Trophoblast cell (in vitro differentiated cells and primary cell): ENCODE measurements around the gene RBL2.

Source experiments
- DNase-seq, 2 donors: peaks; one replicate each; pipeline ENCODE4 v3.0.0-alpha.2; 2016
- H2AFZ ChIP-seq: 2 replicates; pipeline ENCODE4 v1.6.1; 2013; ENCODE audit warnings: low read length, moderate library complexity, mild to moderate bottlenecking; ENCODE audit not compliant: insufficient read depth, poor library complexity
- H2AK5ac ChIP-seq: 2 replicates; pipeline ENCODE4 v1.6.1; 2013; ENCODE audit warnings: mild to moderate bottlenecking, low read length
- H2BK120ac ChIP-seq: 2 replicates; pipeline ENCODE4 v1.6.1; 2013; ENCODE audit warnings: low read length, mild to moderate bottlenecking, moderate library complexity; ENCODE audit not compliant: insufficient read depth, poor library complexity
- H2BK12ac ChIP-seq: 2 replicates; pipeline ENCODE4 v1.6.1; 2013; ENCODE audit warnings: mild to moderate bottlenecking, low read length, moderate library complexity
- H2BK5ac ChIP-seq: 2 replicates; pipeline ENCODE4 v1.6.1; 2013; ENCODE audit warnings: low read length, low read depth, moderate library complexity, mild to moderate bottlenecking; ENCODE audit not compliant: poor library complexity
- H3K14ac ChIP-seq: 2 replicates; pipeline ENCODE4 v1.6.1; 2013; ENCODE audit warnings: mild to moderate bottlenecking, low read length
- H3K18ac ChIP-seq: 2 replicates; pipeline ENCODE4 v1.6.1; 2013; ENCODE audit warnings: mild to moderate bottlenecking, low read length
- H3K23ac ChIP-seq: 2 replicates; pipeline ENCODE4 v1.6.1; 2013; ENCODE audit warnings: low read length
- H3K27ac ChIP-seq: 2 replicates; pipeline ENCODE4 v1.5.1; 2013; ENCODE audit warnings: low read depth, mild to moderate bottlenecking, inconsistent platforms, low read length, moderate library complexity
- H3K27me3 ChIP-seq: 2 replicates; pipeline ENCODE4 v1.6.1; 2013; ENCODE audit warnings: inconsistent platforms, mild to moderate bottlenecking, low read length, moderate library complexity; ENCODE audit not compliant: insufficient read depth
- H3K36me3 ChIP-seq, 2 experiments: 1 replicate in 1 of 2; 2 replicates in 1 of 2; pipeline ENCODE4 v1.6.1; 2013; ENCODE audit warnings: low read length in 2 of 2, mild to moderate bottlenecking in 2 of 2, moderate library complexity in 1 of 2; ENCODE audit not compliant: insufficient read depth in 2 of 2, control insufficient read depth in 1 of 2
- H3K4ac ChIP-seq: 2 replicates; pipeline ENCODE4 v1.6.1; 2013; ENCODE audit warnings: low read depth, mild to moderate bottlenecking, low read length, moderate library complexity
- H3K4me1 ChIP-seq, 2 experiments: 1 replicate in 1 of 2; 2 replicates in 1 of 2; pipeline ENCODE4 v1.6.1; 2013; ENCODE audit warnings: low read length in 2 of 2, mild to moderate bottlenecking in 2 of 2, moderate library complexity in 1 of 2; ENCODE audit not compliant: insufficient read depth in 2 of 2, control insufficient read depth in 1 of 2
- H3K4me2 ChIP-seq: 2 replicates; pipeline ENCODE4 v1.6.1; 2013; ENCODE audit warnings: inconsistent platforms, mild to moderate bottlenecking, low read length, moderate library complexity
- H3K4me3 ChIP-seq: 2 replicates; pipeline ENCODE4 v1.5.1; 2013; ENCODE audit warnings: mild to moderate bottlenecking, low read depth, low read length, inconsistent platforms
- H3K79me1 ChIP-seq: one replicate; pipeline ENCODE4 v1.6.1; 2013; ENCODE audit warnings: low read length
- H3K79me2 ChIP-seq: 2 replicates; pipeline ENCODE4 v1.6.1; 2013; ENCODE audit warnings: low read length, mild to moderate bottlenecking; ENCODE audit not compliant: control insufficient read depth, insufficient read depth, poor library complexity
- H3K9ac ChIP-seq: 2 replicates; pipeline ENCODE4 v1.6.1; 2013; ENCODE audit warnings: mild to moderate bottlenecking, low read length
- H3K9me3 ChIP-seq: 2 replicates; pipeline ENCODE4 v1.6.1; 2013; ENCODE audit warnings: low read depth, mild to moderate bottlenecking, control low read depth, inconsistent platforms, low read length; ENCODE audit not compliant: insufficient read depth
- H4K12ac ChIP-seq: 2 replicates; pipeline ENCODE4 v1.6.1; 2013; ENCODE audit warnings: low read depth, mild to moderate bottlenecking, low read length, moderate library complexity
- H4K8ac ChIP-seq: 2 replicates; pipeline ENCODE4 v1.6.1; 2013; ENCODE audit warnings: low read depth, mild to moderate bottlenecking, low read length, moderate library complexity
- H4K91ac ChIP-seq: one replicate; pipeline ENCODE4 v1.6.1; 2013; ENCODE audit warnings: low read depth, mild to moderate bottlenecking, low read length, moderate library complexity
- WGBS: extraction: QIAGEN DNeasy Blood & Tissue Kit; methylation state at CpG from one replicate; pipeline ENCODE4 v1.1.7; 2013; ENCODE audit warnings: missing lambda C conversion rate; ENCODE audit not compliant: insufficient read length, insufficient coverage; ENCODE audit errors: extremely low coverage; 5-methylcytosine and 5-hydroxymethylcytosine counted together

RBL2 gene

DNA sequence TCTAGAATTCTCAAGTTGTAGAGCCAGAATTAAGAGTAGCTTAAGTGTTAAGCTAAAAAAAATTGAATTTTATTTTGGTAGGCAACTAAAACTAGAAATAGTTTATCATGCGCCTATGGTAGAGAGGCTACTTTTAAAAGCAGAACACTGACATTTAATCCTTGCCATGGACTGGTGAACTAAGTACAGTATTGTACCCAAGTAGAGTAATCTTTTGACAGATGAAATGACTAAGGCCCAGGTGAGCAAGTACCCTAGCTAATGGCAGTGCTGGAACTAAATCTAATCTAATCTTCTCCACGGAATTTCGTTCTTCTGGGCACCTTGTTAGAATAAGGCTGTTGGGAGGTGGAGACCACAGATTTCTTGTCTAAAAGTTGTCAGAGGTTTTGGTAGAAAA lies 11.8 kb downstream of the RBL2 start:
- Histone ChIP-seq H3K79me2 (no peaks in the 10 kb centered on the region), H2BK5ac (no peak overlapping the region), H2BK12ac (no peak overlapping the region), H3K4ac (no peak overlapping the region), H4K12ac (no peak overlapping the region), H2AK5ac (no peak overlapping the region), H3K4me2 (no peak overlapping the region), H2AFZ (no peak overlapping the region), H3K23ac (no peak overlapping the region), H3K9ac (no peak overlapping the region), H3K14ac (no peak overlapping the region), H2BK120ac (no peak overlapping the region), H3K27ac (no peak overlapping the region), H3K79me1 (no peaks in the 10 kb centered on the region), H3K9me3 (no peaks in the 10 kb centered on the region), H3K4me1 (no peaks in the 10 kb centered on the region), H3K27me3 (no peaks in the 10 kb centered on the region), H4K91ac (no peak overlapping the region), H3K18ac (no peak overlapping the region), H3K36me3 (peaks cover 10 to 15% of the 10 kb centered on the region in 2 experiments), H4K8ac (no peak overlapping the region), H3K4me3 (no peak overlapping the region)
- DNase-seq = no peak
- no CpG with 5 or more reads among the region's 3 CpGs for WGBS

DNA sequence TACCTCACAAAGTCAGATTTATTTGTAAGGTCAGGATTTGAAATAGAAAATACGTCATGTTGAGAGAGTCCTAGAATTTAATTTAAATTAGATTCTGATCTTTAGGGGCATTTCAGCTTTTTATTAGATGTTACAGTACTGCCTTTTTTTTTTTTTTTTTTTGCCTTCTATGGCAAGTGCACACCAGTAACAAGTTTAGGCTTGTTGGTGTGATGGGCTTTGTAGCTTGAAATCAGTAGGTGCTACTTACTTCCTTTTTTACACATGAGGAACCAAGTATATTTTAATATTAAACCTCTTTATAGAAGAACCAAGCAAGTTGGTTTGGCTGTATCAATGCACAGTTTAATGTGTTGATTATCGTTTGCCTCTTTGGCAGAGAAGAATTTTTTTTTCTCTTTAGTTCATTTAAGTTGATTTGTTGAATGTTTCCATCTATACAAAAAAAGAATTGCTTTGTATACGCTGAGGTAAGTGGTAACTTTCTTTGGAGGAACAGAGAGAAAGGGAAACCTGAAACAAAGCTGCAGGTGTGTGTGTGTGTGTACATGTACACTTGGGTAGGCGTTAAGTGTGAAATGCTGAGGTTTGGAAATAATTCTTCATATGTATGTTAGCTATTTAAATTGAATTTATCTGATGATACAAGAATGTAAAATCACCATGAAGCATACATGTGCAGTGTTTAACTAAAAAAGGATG lies 15.7 kb downstream of the RBL2 start:
- no peaks in the 10 kb centered on the region for H3K9me3 ChIP-seq
- no peaks in the 10 kb centered on the region for H3K4me1 ChIP-seq
- DNase-seq = no peak
- no peak overlapping the region for H3K23ac ChIP-seq
- peaks cover 7 to 13% of the 10 kb centered on the region in 2 experiments for H3K36me3 ChIP-seq
- no peak overlapping the region for H4K91ac ChIP-seq
- no peaks in the 10 kb centered on the region for H3K27me3 ChIP-seq
- no peak overlapping the region for H3K4me2 ChIP-seq
- H3K27ac ChIP-seq = no peak overlapping the region
- no peak overlapping the region for H3K9ac ChIP-seq
- no CpG with 5 or more reads among the region's 4 CpGs for WGBS
- H2BK5ac ChIP-seq = no peak overlapping the region
- H4K8ac ChIP-seq = no peak overlapping the region
- H2AK5ac ChIP-seq = no peak overlapping the region
- no peak overlapping the region for H3K4ac ChIP-seq
- H2BK120ac ChIP-seq = no peak overlapping the region
- no peak overlapping the region for H3K14ac ChIP-seq
- H2AFZ ChIP-seq = no peak overlapping the region
- H3K4me3 ChIP-seq = no peak overlapping the region
- H4K12ac ChIP-seq = no peak overlapping the region
- no peak overlapping the region for H3K18ac ChIP-seq
- H3K79me1 ChIP-seq = no peaks in the 10 kb centered on the region
- H3K79me2 ChIP-seq = no peaks in the 10 kb centered on the region
- no peak overlapping the region for H2BK12ac ChIP-seq

DNA sequence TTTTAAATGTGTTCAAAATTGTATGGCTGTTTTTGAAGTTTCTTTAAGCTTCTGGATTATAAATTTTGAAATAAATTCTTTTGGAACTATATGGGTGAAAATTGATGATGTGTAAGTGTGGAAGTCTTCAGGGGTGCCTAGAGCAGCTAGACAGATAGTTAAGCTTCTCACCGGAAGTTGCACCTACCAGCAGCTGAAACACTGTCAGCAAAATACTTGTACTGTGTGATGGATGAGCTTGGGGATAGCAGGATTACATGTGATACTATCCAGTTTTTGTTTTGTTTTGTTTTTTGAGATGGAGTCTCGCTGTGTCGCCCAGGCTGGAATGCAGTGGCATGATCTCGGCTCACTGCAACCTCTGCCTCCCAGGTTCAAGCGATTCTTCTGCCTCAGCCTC lies 19.7 kb downstream of the RBL2 start:
- Histone ChIP-seq H3K9ac (no peak overlapping the region), H3K79me1 (no peaks in the 10 kb centered on the region), H3K27ac (no peak overlapping the region), H3K36me3 (peaks cover 6 to 18% of the 10 kb centered on the region in 2 experiments), H2AK5ac (no peak overlapping the region), H3K4me1 (no peaks in the 10 kb centered on the region), H3K9me3 (no peaks in the 10 kb centered on the region), H2BK12ac (no peak overlapping the region), H2AFZ (no peak overlapping the region), H4K91ac (no peak overlapping the region), H3K4me3 (no peak overlapping the region), H2BK5ac (no peak overlapping the region), H2BK120ac (no peak overlapping the region), H3K18ac (no peak overlapping the region), H3K14ac (no peak overlapping the region), H3K4ac (no peak overlapping the region), H3K23ac (no peak overlapping the region), H3K4me2 (no peak overlapping the region), H4K8ac (no peak overlapping the region), H3K27me3 (no peaks in the 10 kb centered on the region), H4K12ac (no peak overlapping the region), H3K79me2 (no peaks in the 10 kb centered on the region)
- WGBS = no CpG with 5 or more reads among the region's 5 CpGs
- DNase-seq = no peak

DNA sequence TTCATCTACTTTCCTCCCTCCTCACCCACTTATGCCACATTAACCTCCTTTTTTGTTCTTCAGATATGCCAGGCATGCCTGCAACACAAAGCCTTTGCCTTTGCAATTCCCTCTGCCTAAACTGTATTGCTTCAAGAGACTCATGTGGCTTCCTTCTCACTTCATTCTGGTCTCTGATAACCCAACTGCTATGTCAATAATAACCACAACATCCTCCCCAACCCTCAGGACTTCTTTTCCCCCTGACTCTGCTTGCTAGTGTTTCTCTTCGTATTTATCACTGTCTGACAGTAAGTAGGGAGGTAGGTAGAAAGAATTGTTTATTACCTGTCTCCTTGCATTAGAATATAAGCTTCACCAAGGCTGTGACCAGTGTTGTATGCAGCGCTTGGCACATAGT lies 22.4 kb downstream of the RBL2 start:
- Histone ChIP-seq H3K4me2 (no peak overlapping the region), H4K91ac (no peak overlapping the region), H2AK5ac (no peak overlapping the region), H2BK120ac (no peak overlapping the region), H3K27me3 (no peaks in the 10 kb centered on the region), H2AFZ (no peak overlapping the region), H3K14ac (no peak overlapping the region), H3K36me3 (peaks cover 6 to 22% of the 10 kb centered on the region in 2 experiments), H2BK5ac (no peak overlapping the region), H3K4ac (no peak overlapping the region), H4K8ac (no peak overlapping the region), H3K4me3 (no peak overlapping the region), H3K9me3 (no peaks in the 10 kb centered on the region), H2BK12ac (no peak overlapping the region), H3K27ac (no peak overlapping the region), H3K79me2 (no peaks in the 10 kb centered on the region), H3K23ac (no peak overlapping the region), H3K79me1 (no peaks in the 10 kb centered on the region), H4K12ac (no peak overlapping the region), H3K18ac (no peak overlapping the region), H3K4me1 (no peaks in the 10 kb centered on the region), H3K9ac (no peak overlapping the region)
- WGBS = no CpG with 5 or more reads among the region's 2 CpGs
- no peak for DNase-seq
